Astrocyte (in vitro differentiated cells and primary cell): ENCODE measurements around the gene DUS2. TPM values are rescaled to one million over a fixed set of nuclear protein-coding genes. Genes with fewer than 3 reads are reported as not detected.

Source experiments
- DNase-seq: peaks from one replicate; pipeline ENCODE4 v3.0.0-alpha.2; 2010; ENCODE audit warnings: low read depth
- FAIRE-seq: peaks from 2 replicates; lab custom pipeline; 2011; peaks lifted over from hg19 to GRCh38; lab: Jason Lieb, UNC
- H2AFZ ChIP-seq: 2 replicates; pipeline ENCODE4 v1.6.0; 2012; ENCODE audit warnings: low read depth, low read length, inconsistent platforms
- H3K27ac ChIP-seq: 2 replicates; pipeline ENCODE4 v1.5.1; 2011; ENCODE audit warnings: low read depth, low read length, inconsistent platforms
- H3K27me3 ChIP-seq: 2 replicates; pipeline ENCODE4 v1.6.0; 2011; ENCODE audit warnings: low read length, inconsistent platforms; ENCODE audit not compliant: insufficient read depth
- H3K36me3 ChIP-seq: 2 replicates; pipeline ENCODE4 v1.5.1; 2011; ENCODE audit warnings: low read length, inconsistent platforms; ENCODE audit not compliant: insufficient read depth
- H3K4me1 ChIP-seq: 2 replicates; pipeline ENCODE4 v1.5.1; 2011; ENCODE audit warnings: low read length, inconsistent platforms; ENCODE audit not compliant: insufficient read depth
- H3K4me2 ChIP-seq: 2 replicates; pipeline ENCODE4 v1.6.0; 2012; ENCODE audit warnings: low read length, inconsistent platforms
- H3K4me3 ChIP-seq: 2 replicates; pipeline ENCODE4 v1.5.1; 2011; ENCODE audit warnings: low read depth, mild to moderate bottlenecking, low read length, inconsistent platforms; ENCODE audit not compliant: insufficient read depth
- H3K79me2 ChIP-seq: 2 replicates; pipeline ENCODE4 v1.6.0; 2012; ENCODE audit warnings: mild to moderate bottlenecking, low read length, inconsistent platforms; ENCODE audit not compliant: insufficient read depth
- H3K9ac ChIP-seq: 2 replicates; pipeline ENCODE4 v1.6.0; 2012; ENCODE audit warnings: mild to moderate bottlenecking, low read length, inconsistent platforms
- H3K9me3 ChIP-seq: 2 replicates; pipeline ENCODE4 v1.5.1; 2012; ENCODE audit warnings: low read depth, mild to moderate bottlenecking, low read length, inconsistent platforms; ENCODE audit not compliant: insufficient read depth
- H4K20me1 ChIP-seq: 2 replicates; pipeline ENCODE4 v1.6.0; 2012; ENCODE audit warnings: low read length, inconsistent platforms; ENCODE audit not compliant: insufficient read depth
- H3K27ac Mint-ChIP-seq: one replicate; pipeline ENCODE4 v1.8.0; 2021; ENCODE audit warnings: mild to moderate bottlenecking, mixed read lengths; ENCODE audit not compliant: unreplicated experiment
- H3K27me3 Mint-ChIP-seq: one replicate; pipeline ENCODE4 v1.8.0; 2021; ENCODE audit warnings: low read depth, mixed read lengths; ENCODE audit not compliant: unreplicated experiment
- H3K36me3 Mint-ChIP-seq: one replicate; pipeline ENCODE4 v1.8.0; 2021; ENCODE audit warnings: low read depth, mixed read lengths; ENCODE audit not compliant: unreplicated experiment
- H3K4me1 Mint-ChIP-seq: one replicate; pipeline ENCODE4 v1.8.0; 2021; ENCODE audit warnings: low read depth, mixed read lengths; ENCODE audit not compliant: unreplicated experiment
- H3K4me3 Mint-ChIP-seq: one replicate; pipeline ENCODE4 v1.8.0; 2021; ENCODE audit warnings: mild to moderate bottlenecking, moderate library complexity, mixed read lengths; ENCODE audit not compliant: unreplicated experiment
- H3K9me3 Mint-ChIP-seq: one replicate; pipeline ENCODE4 v1.8.0; 2021; ENCODE audit warnings: mild to moderate bottlenecking, mixed read lengths; ENCODE audit not compliant: unreplicated experiment
- EZH2 ChIP-seq: IDR thresholded peaks from 2 replicates; pipeline ENCODE4 v1.6.1; 2012; ENCODE audit warnings: mild to moderate bottlenecking, low read length, inconsistent platforms; ENCODE audit not compliant: insufficient read depth
- total RNA-seq: library from RNA; stranded (reverse); gene quantifications from 2 replicates; pipeline ENCODE4 v1.2.1, GENCODE V29; 2021
- TF ChIP-seq, protein P1 (sequence below): IDR thresholded peaks from 2 replicates; pipeline ENCODE4 v1.5.1; 2011; ENCODE audit warnings: low read depth, mild to moderate bottlenecking, inconsistent platforms, low read length, moderate library complexity; ENCODE audit not compliant: insufficient read depth

DUS2 gene
- total RNA-seq, 1 donor from 2014 or later, result 14.9 TPM

DNA sequence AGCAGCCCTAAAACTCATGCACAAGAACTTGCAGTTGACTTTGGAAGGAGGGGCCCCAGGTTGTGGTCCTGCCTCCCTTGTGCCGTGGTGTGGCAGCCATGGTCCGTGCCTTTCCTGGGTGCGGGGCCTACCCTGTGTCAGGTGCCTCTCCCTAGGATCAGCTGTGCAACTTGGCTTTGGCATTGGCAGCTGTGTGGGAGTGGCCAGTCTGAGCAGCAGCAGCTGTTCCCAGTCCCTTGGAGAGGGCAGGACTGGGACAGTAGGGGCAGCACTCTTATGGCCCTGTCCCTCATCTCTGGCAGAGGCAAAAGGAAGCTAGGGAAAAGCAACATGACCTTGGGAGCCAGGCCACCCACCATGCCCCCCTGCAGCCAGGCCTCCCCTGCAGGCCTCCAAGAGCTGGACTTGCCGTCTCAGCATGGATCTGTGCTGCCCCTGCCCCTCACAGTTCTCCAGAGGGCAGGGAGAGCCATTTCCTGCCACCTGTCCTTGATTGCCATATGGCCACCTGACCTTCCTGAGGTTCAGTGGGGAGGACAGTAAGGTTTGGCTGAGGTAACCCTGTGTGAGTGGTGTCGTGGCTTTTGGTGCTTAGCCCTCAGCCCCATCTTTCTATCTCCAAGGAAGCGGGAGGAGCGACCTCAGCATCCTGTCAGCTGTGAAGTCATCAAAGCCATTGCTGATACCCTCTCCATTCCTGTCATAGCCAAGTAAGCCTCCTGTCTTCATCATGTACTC, 46.6 kb downstream of the DUS2 start:
- H3K27ac Mint-ChIP-seq, result no peak overlapping the region
- Histone ChIP-seq H2AFZ (no peak overlapping the region), H3K27ac (no peak overlapping the region), H3K79me2 (no peaks in the 10 kb centered on the region), H3K4me3 (no peak overlapping the region), H3K4me2 (no peak overlapping the region), H3K9me3 (no peaks in the 10 kb centered on the region), H3K4me1 (peaks cover 16% of the 10 kb centered on the region), H4K20me1 (peaks cover 2% of the 10 kb centered on the region), H3K27me3 (no peaks in the 10 kb centered on the region), H3K36me3 (peaks cover 20% of the 10 kb centered on the region), H3K9ac (no peak overlapping the region)
- H3K4me3 Mint-ChIP-seq, result no peak overlapping the region
- H3K27me3 Mint-ChIP-seq, result no peaks in the 10 kb centered on the region
- TF ChIP-seq EZH2, result no peak
- TF ChIP-seq, protein P1, sequence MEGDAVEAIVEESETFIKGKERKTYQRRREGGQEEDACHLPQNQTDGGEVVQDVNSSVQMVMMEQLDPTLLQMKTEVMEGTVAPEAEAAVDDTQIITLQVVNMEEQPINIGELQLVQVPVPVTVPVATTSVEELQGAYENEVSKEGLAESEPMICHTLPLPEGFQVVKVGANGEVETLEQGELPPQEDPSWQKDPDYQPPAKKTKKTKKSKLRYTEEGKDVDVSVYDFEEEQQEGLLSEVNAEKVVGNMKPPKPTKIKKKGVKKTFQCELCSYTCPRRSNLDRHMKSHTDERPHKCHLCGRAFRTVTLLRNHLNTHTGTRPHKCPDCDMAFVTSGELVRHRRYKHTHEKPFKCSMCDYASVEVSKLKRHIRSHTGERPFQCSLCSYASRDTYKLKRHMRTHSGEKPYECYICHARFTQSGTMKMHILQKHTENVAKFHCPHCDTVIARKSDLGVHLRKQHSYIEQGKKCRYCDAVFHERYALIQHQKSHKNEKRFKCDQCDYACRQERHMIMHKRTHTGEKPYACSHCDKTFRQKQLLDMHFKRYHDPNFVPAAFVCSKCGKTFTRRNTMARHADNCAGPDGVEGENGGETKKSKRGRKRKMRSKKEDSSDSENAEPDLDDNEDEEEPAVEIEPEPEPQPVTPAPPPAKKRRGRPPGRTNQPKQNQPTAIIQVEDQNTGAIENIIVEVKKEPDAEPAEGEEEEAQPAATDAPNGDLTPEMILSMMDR, result no peak
- H3K36me3 Mint-ChIP-seq, result peaks cover 26% of the 10 kb centered on the region
- FAIRE-seq (no peak), DNase-seq (no peak)
- H3K4me1 Mint-ChIP-seq, result peaks cover 15% of the 10 kb centered on the region
- H3K9me3 Mint-ChIP-seq, result no peaks in the 10 kb centered on the region

DNA sequence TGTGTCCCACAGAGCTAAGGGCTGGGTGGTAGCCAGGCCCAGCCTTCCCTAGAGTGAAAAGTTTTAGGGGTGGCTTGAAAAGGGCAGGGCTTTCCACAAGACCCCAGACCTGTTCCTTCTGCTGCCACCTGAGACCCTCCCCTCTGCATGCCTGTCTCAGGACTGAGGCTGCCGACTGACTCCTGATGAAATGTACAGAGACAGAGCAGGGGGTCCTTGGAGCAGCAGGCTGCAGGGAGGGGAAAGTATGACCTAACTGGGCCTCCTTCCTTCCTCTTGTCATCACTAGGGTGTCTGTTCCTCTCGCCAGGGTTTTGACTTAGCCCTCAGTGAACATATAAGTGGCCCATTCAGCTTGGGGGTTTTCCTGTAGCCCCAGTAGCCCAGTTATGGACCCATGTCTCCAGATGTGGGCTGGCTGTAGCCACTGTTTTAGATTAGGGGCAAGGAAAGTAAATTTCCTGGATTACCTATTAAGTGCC, 47.2 kb downstream of the DUS2 start:
- Mint-ChIP-seq H3K4me3 (no peak overlapping the region), H3K9me3 (no peaks in the 10 kb centered on the region), H3K27me3 (no peaks in the 10 kb centered on the region), H3K27ac (no peak overlapping the region), H3K4me1 (peaks cover 10% of the 10 kb centered on the region), H3K36me3 (peaks cover 30% of the 10 kb centered on the region)
- Histone ChIP-seq H3K4me1 (peaks cover 10% of the 10 kb centered on the region), H3K9me3 (no peaks in the 10 kb centered on the region), H3K36me3 (peaks cover 20% of the 10 kb centered on the region), H4K20me1 (no peaks in the 10 kb centered on the region), H3K9ac (no peak overlapping the region), H3K4me3 (no peak overlapping the region), H3K27ac (no peak overlapping the region), H3K79me2 (no peaks in the 10 kb centered on the region), H3K4me2 (no peak overlapping the region), H3K27me3 (no peaks in the 10 kb centered on the region), H2AFZ (no peak overlapping the region)
- FAIRE-seq (no peak), DNase-seq (no peak)
- TF ChIP-seq EZH2, result no peak
- TF ChIP-seq, protein P1, result no peak

DNA sequence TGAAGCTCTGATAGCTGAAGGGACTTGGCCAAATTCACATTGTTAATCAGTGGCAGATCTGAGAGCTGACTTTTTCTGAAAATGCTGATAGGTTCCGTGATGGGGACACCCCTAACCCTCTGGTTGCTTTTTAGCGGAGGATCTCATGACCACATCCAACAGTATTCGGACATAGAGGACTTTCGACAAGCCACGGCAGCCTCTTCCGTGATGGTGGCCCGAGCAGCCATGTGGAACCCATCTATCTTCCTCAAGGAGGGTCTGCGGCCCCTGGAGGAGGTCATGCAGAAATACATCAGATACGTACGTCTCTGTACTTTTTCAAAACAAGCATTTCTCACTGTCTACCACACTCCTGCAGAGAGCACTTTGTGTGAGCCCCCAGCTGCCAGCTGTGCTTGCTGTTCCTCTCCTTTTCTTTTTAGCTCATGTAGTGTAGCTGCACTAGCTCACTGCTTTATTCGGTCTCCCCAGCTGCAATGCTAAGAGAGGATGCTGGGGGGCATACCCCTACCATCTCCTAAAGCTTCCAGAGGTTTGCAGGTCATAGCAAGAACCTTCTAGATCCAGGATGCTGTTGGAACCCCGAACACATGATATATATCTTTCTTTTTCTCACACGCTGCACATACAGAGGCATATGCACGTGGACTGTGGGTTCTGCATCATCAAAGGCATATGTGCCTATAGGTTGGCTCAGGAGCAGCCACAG, 47.9 kb downstream of the DUS2 start:
- Mint-ChIP-seq H3K27me3 (no peaks in the 10 kb centered on the region), H3K36me3 (peaks cover 34% of the 10 kb centered on the region), H3K27ac (no peak overlapping the region), H3K4me3 (no peak overlapping the region), H3K9me3 (no peaks in the 10 kb centered on the region), H3K4me1 (peaks cover 8% of the 10 kb centered on the region)
- Histone ChIP-seq H3K79me2 (no peaks in the 10 kb centered on the region), H3K27ac (no peak overlapping the region), H3K27me3 (no peaks in the 10 kb centered on the region), H3K4me2 (no peak overlapping the region), H3K4me1 (peaks cover 5% of the 10 kb centered on the region), H3K9me3 (no peaks in the 10 kb centered on the region), H2AFZ (no peak overlapping the region), H4K20me1 (no peaks in the 10 kb centered on the region), H3K4me3 (no peak overlapping the region), H3K36me3 (peaks cover 20% of the 10 kb centered on the region), H3K9ac (no peak overlapping the region)
- DNase-seq, result no peak
- TF ChIP-seq EZH2, result no peak
- TF ChIP-seq, protein P1, result no peak
- FAIRE-seq, result no peak
